ENCODE measurements around the gene LMF1.

LMF1 gene

GRCh38 chr16:912684-913613, 57.8 kb downstream of the LMF1 start:
- no peak for DNase-seq (ENCODE audit: low read depth in 2 of 2)

DNA sequence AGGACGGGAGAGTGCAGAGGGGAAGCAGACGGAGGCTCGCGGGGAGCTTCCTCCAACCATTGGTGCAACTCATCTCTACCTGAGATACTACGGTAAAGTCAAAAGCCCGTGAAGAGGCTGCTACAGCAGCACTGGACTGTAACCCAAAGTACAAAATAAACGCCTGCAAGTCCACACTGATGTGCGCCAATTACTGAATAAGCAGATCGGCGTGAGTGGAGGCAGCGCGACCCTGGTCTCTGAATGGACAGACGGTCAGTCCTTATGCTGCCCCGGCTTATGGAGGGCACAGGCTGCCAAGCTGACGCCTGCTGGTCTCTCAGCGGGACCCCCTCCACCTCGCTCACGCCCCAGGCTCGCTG, 58.5 kb downstream of the LMF1 start:
- DNase-seq (ENCODE audit: low read depth in 2 of 2), result no peak

DNA sequence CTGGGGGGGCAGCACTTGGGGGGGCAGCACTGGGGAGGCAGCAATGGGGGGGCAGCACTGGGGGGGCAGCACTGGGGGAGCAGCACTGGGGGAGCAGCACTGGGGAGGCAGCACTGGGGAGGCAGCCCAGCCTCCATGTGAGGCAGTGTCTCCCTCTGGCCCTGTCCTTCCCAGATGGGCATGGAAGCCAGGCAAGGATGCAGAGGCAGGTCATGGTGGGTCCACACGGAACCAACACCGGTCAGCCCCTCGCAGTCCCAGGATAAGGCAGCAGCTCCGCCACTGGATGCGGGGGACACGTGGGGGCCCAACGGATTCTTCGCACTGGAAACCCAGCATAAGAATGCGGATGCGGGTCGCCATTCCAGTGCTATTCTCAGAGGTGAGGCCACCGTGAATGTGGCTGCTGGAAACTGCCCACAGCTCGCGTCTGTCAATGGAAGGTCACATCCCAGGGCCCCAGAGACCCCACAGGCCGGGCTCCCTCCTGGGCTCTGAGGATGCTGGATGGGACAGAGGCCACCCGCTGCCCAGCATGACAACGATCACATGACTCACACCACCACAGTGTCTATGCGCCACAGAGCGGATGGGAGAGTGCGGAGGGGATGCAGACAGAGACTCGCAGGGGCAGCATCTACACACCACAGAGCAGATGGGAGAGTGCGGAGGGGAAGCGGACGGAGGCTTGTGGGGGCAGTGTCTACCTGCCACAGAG, 59.0 kb downstream of the LMF1 start:
- DNase-seq (ENCODE audit: low read depth in 2 of 2), result no peak

GRCh38 chr16:911101-911500, 59.7 kb downstream of the LMF1 start:
- no peak for DNase-seq (ENCODE audit: low read depth in 2 of 2)

GRCh38 chr16:910181-910580, 60.6 kb downstream of the LMF1 start:
- DNase-seq (ENCODE audit: low read depth in 2 of 2), result no peak

- DNase-seq (ENCODE audit: low read depth in 2 of 2), result no peak
Measured at GRCh38 chr16:909281-910000, 61.3 kb downstream of the LMF1 start.

- no peak for DNase-seq (ENCODE audit: low read depth in 2 of 2)
Measured at GRCh38 chr16:908526-909155, 62.1 kb downstream of the LMF1 start.

GRCh38 chr16:907842-908241, 62.9 kb downstream of the LMF1 start:
- no peak for DNase-seq (ENCODE audit: low read depth in 2 of 2)

DNA sequence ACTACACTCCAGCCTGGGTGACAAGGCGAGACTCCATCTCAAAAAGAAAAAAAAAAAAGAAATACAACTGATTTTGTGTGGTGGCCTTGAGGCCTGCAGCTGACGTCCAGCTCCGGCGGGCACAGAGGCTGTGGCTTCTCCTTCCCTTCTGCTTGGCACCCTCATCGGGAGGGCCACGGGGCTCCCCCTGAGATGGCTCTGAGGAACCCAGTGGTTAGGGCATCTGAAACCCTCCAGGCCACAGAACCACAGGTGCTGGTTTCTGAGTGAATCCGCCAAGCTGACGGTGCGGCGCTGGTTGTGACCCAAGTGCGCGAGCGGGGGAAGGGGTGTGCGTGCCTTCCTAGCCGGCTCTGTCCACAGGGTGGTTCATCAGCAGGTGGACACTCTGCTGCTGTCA, 63.4 kb downstream of the LMF1 start:
- DNase-seq (ENCODE audit: low read depth in 2 of 2), result no peak

DNA sequence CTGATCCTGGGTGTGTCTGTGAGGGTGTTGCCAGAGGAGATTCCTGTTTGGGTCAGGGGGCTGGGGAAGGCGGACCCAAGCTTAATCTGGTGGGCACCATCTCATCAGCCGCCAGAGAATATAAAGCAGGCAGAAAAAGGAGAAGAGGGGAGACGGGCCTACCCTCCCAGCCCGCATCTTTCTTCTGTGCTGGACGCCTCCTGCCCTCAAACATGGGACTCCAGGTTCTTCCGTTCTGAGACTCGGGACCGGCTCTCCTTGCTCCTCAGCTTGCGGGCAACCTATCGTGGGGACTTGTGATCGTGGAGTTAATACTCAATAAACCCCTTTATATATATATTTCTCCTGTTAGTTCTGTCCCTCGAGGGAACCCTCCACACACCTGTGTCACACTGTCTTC, 64.5 kb downstream of the LMF1 start:
- no peak for DNase-seq (ENCODE audit: low read depth in 2 of 2)

DNA sequence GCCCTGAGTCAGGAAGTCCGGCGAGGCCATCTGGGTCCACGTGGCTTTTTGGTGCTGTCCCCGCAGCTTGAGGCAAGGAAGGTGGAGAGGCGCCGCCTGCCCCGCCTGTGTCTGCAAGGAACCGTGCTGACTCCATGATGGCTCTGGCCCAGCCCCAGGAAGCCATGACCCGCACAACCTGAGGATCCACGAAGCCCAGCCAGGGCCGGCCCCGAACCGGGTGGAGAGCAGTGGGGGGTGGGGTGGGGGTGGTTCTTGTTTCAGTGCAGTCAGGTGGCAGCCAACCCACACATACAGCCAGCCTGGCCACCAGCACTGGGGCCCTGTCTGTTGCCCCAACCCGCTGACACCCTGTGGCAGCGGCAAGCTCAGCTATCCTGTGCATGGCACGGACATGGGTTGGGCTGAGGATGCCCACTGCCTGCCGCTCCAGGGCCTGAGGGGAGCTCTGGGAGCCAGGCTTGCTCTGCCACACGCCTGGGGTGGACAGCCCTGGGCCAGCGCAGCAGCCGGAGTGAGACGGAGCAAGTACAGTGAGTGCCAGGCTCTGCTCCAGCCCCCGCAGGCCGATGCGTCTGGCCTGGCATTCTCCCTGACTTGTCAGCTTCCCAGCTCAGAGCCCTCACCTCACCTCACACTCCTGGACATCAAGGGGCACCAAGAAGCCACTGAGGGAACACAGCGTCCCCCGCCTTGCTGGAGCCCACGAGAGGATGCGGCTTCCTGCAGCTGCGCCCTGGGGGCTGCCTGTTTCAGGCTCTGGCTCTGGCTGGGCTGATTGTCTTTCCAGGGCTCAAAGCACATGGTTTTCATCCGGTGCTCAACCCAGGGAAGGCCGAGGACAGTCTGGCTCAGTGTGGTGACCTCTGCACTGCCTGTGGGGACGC, 68.8 kb downstream of the LMF1 start:
- no peak for DNase-seq (ENCODE audit: low read depth in 2 of 2)

- DNase-seq (ENCODE audit: low read depth in 2 of 2), result no peak
Measured at GRCh38 chr16:901149-901548, 69.6 kb downstream of the LMF1 start.

GRCh38 chr16:900211-900610, 70.6 kb downstream of the LMF1 start:
- no peak for DNase-seq (ENCODE audit: low read depth in 2 of 2)

DNA sequence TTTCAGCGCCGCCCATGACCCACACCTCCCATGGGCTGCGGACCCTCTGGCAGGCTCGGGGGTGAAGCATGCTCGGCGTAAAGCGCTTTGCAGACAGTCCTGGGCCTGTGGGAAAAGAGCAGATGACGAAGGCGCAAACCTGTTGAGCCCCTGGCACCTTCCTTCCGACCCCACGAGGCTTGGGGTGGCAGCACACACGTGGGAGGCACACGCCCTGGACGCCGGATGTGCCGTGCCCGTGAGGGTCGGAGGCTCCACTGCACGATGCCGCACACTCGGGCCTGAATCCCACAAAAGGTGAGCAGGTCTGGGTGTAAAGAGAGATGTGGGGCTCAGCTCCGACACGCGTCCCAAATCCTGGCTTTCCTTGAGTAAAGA, 71.1 kb downstream of the LMF1 start:
- DNase-seq (ENCODE audit: low read depth in 2 of 2), result no peak

DNA sequence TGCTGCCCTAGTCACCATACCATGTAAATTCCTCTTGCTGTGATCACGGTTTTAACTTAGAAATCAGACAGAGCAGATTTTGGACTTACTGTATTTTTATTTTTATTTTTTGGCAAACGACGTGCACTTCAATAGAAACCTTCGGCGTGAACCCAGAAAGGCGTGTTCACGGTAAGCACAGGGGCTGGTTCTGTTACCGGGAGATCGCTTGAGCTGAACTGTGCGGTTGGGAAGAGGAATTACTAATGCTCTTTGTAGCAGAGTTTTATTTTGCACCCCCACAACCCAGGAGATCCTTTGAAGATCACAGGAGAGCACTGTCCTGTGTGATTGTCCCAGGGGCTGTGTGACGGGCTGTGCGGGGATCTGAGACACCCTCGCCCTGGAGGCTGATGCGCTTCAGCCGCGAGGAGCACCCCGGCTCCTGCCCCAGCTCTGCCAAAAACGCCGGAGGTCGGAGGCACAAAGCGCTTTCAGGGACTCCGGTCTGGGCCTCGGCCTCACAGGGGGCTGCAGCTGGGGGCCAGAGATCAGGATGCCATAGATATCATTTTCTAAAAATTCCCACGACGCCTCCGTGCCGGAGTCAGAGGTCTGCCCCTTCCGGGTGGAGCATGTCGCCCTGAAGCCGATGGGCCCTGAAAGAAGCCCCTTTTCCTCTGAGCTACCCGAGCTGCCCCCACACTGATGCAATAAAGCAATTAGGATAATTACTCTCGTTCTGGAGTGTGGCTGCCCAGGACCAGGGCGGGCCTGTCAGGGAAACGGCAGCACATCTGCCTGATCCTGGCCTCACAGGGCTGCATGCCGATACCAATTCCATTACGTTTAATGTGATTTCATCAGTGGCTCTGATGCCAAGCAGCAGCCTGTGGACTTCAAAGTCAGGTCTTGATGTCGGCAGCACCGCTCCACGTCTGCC, 71.8 kb downstream of the LMF1 start:
- no peak for DNase-seq (ENCODE audit: low read depth in 2 of 2)

- DNase-seq (ENCODE audit: low read depth in 2 of 2), result no peak
Measured at GRCh38 chr16:898216-898615, 72.6 kb downstream of the LMF1 start.

DNA sequence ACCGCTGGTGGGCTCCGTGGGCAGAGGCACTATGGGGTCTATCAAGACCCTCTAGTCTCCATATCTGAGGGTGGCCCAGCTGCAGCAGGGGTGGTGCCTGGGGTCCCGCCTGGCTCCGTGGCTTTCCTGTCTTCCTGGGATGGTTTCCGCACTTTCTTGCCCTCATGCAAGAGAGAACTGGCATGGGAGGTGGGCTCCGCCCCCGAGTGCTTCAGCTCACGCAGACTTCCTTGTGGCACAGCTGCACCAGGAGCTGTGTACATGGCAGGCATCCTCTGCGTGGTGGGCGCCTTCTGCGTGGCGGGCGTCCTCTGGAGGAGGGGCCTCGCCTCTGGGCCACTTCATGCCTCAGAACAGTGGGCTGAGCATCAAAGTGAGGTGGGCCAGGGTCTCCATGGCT, 73.1 kb downstream of the LMF1 start:
- DNase-seq (ENCODE audit: low read depth in 2 of 2), result no peak

- no peak for DNase-seq (ENCODE audit: low read depth in 2 of 2)
Measured at GRCh38 chr16:897200-897543, 73.6 kb downstream of the LMF1 start.

DNA sequence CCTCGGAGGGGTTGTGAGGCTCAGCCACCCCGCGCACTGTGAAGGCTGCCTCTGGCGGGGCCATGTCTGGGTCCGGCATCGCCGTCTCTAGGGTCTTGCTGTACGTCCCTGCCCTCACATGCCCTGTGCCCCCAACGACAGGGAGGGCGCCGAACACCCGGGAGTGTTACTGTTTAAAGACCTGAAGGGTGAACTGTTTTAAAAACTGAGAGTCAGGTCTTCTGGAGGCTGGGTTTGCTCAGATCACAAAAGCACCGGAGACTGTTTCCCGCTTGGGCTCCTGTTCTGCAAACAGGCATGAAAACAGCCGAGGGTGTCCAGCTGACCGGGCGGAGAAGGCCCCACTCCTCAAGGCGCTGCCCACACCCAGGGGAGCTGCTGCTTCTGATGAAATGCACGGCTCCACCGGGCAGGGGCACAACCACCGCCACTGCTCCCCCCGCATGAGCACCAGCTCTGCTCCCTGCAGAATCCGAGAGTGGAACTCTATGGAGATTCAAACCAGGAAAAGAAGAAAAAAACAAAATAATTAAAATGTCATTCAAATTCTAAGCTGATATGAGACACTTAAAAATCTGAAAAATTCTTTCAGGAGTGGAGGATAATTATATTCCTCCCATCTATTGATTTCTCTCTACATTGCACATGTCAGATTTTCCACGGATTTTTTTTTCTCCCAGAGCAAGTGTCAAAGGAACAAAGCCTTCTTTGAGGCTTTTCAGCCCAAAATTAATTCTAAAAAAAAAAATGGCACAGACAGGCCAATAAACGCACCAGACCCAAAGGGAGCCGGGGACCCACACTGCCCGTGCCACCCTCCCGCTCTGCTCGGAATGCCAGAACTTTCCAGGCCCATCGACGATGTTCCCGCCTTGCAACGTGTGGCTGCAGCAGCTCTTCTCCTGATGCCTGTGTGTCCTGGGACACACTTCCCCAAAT, 74.3 kb downstream of the LMF1 start:
- no peak for DNase-seq (ENCODE audit: low read depth in 2 of 2)
